WTC11 (cell line): ENCODE measurements around the gene SUPT4H1.

Experiments
- ARID4B ChIP-seq: sonication (generic); formaldehyde crosslinking; IDR thresholded peaks from 2 replicates; pipeline ENCODE4 v1.8.0; 2023; ENCODE audit warnings: missing genetic modification reagents, mild to moderate bottlenecking, borderline replicate concordance
- CTCF ChIP-seq: fragments of 200-600 bp; IDR thresholded peaks from 2 replicates; pipeline ENCODE4 v1.8.0; 2022; ENCODE audit warnings: antibody characterized with exemption
- JUN ChIP-seq: sonication (generic); formaldehyde crosslinking; IDR thresholded peaks from 2 replicates; pipeline ENCODE4 v1.8.0; 2023; ENCODE audit warnings: mild to moderate bottlenecking, missing genetic modification reagents
- NFE2L1 ChIP-seq: sonication (generic); formaldehyde crosslinking; IDR thresholded peaks from 2 replicates; pipeline ENCODE4 v1.8.1; 2023; ENCODE audit warnings: missing genetic modification reagents
- SMAD3 ChIP-seq: sonication (generic); formaldehyde crosslinking; IDR thresholded peaks from 2 replicates; pipeline ENCODE4 v1.8.0; 2022; ENCODE audit warnings: missing genetic modification reagents, mild to moderate bottlenecking, borderline replicate concordance
- SP1 ChIP-seq: sonication (generic); formaldehyde crosslinking; conservative IDR thresholded peaks from 2 replicates; pipeline ENCODE4 v1.8.1; 2022; ENCODE audit warnings: missing genetic modification reagents
- TP53 ChIP-seq: sonication (generic); formaldehyde crosslinking; IDR thresholded peaks from 2 replicates; pipeline ENCODE4 v1.8.1; 2023; ENCODE audit warnings: mild to moderate bottlenecking, missing genetic modification reagents

- TF ChIP-seq JUN (CRISPR knock-in tag) = no peak
- TF ChIP-seq CTCF = no peak
- TF ChIP-seq TP53 (CRISPR knock-in tag) = no peak
- TF ChIP-seq SMAD3 = no peak
- TF ChIP-seq SP1 (CRISPR knock-in tag) = no peak
- TF ChIP-seq NFE2L1 (CRISPR knock-in tag) = no peak
- TF ChIP-seq ARID4B (CRISPR knock-in tag) = no peak
Measured at GRCh38 chr17:58312829-58313228, 39.2 kb downstream of the SUPT4H1 start.
